ENCODE results near the gene MCRIP2.

MCRIP2 gene

DNA sequence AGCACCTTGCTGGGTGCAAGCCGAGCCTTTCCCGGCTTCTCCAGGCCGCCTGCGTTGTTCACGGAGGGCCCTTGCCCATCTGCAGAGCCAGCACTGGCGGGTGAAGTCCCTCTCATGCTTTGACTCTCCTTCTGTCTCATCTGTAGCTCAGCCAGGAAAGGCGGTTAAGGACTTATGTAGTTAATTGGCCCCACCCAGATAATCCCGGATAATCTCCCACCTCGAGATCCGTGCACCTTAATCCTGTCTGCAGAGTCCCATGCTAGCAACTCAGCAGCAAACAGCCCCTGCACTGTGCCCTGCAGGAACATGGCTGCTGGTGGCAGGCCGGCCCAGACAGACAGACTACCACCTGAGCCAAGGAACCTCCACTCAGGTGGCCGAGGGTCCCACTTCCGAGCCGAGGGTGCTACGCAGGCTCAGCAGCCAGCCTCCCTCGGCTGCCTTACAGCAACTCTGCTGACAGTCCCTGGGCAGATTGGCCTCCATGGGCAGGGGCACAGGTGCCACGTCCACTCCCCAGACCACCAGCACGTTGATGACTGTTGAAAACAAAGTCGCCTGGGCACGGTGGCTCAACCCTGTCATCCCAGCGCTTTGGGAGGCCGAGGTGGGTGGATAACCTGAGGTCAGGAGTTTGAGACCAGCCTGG, 34.8 kb upstream of the MCRIP2 start:
- Histone ChIP-seq H2AFZ (ENCODE audit: low read length) (no peak overlapping the region), H3K9me2 (ENCODE audit: low read depth, low read length) (no peaks in the 10 kb centered on the region), H3K4me3 (ENCODE audit: low read depth, low read length, poor library complexity, severe bottlenecking) (no peak overlapping the region), H3K4me1 (ENCODE audit: insufficient read depth, low read length, severe bottlenecking) (no peaks in the 10 kb centered on the region), H3K9me3 (ENCODE audit: low read length) (peaks cover 4% of the 10 kb centered on the region; the same call in 1 of the 2 replicates), H3F3A (ENCODE audit: insufficient read depth, low read length) (no peaks in the 10 kb centered on the region), H3K36me3 (ENCODE audit: insufficient read depth, low read length) (peaks cover 5% of the 10 kb centered on the region; the same call in 1 of the 2 replicates), H3K4me2 (ENCODE audit: low read length) (no peak overlapping the region), H3K27ac (ENCODE audit: low read depth, low read length, poor library complexity, severe bottlenecking) (no peak overlapping the region), H3K27me3 (ENCODE audit: insufficient read depth, low read length) (no peaks in the 10 kb centered on the region; the same call in 1 of the 2 replicates), H3K9ac (ENCODE audit: low read length) (no peak overlapping the region), H4K20me1 (ENCODE audit: insufficient read depth, low read length) (no peaks in the 10 kb centered on the region), H3K79me2 (ENCODE audit: insufficient read depth, low read length) (no peaks in the 10 kb centered on the region)
- TF ChIP-seq, protein P1, sequence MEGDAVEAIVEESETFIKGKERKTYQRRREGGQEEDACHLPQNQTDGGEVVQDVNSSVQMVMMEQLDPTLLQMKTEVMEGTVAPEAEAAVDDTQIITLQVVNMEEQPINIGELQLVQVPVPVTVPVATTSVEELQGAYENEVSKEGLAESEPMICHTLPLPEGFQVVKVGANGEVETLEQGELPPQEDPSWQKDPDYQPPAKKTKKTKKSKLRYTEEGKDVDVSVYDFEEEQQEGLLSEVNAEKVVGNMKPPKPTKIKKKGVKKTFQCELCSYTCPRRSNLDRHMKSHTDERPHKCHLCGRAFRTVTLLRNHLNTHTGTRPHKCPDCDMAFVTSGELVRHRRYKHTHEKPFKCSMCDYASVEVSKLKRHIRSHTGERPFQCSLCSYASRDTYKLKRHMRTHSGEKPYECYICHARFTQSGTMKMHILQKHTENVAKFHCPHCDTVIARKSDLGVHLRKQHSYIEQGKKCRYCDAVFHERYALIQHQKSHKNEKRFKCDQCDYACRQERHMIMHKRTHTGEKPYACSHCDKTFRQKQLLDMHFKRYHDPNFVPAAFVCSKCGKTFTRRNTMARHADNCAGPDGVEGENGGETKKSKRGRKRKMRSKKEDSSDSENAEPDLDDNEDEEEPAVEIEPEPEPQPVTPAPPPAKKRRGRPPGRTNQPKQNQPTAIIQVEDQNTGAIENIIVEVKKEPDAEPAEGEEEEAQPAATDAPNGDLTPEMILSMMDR (IDR thresholded peaks at IDR 0.05; ENCODE audit: low read length), result no peak
- TF ChIP-seq EZH2 (IDR thresholded peaks at IDR 0.05; ENCODE audit: borderline replicate concordance, low read length), result no peak

DNA sequence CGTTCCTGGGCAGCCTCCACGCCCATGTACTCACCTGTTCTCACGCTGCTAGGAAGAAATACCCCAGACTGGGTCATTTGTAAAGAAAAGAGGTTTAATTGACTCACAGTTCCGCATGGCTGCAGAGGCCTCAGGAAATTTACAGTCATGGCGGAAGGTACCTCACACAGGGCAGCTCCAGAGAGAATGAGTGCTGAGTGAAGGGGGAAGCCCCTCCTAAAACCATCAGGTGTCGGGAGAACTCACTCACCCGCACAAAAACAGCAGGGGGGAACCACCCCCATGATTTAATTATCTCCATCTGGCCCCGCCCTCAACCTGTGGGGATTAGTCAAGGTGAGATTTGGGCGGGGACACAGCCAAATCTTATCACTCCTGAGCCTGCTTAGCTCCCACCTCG, 33.6 kb upstream of the MCRIP2 start:
- Histone ChIP-seq H3K79me2 (ENCODE audit: insufficient read depth, low read length) (no peaks in the 10 kb centered on the region), H3K4me3 (ENCODE audit: low read depth, low read length, poor library complexity, severe bottlenecking) (no peak overlapping the region), H3K9me3 (ENCODE audit: low read length) (peaks cover 4% of the 10 kb centered on the region; the same call in 1 of the 2 replicates), H3F3A (ENCODE audit: insufficient read depth, low read length) (no peaks in the 10 kb centered on the region), H3K4me2 (ENCODE audit: low read length) (no peak overlapping the region), H3K36me3 (ENCODE audit: insufficient read depth, low read length) (peaks cover 5% of the 10 kb centered on the region; the same call in 1 of the 2 replicates), H3K9ac (ENCODE audit: low read length) (no peak overlapping the region), H2AFZ (ENCODE audit: low read length) (no peak overlapping the region), H3K9me2 (ENCODE audit: low read depth, low read length) (no peaks in the 10 kb centered on the region), H3K27ac (ENCODE audit: low read depth, low read length, poor library complexity, severe bottlenecking) (no peak overlapping the region), H4K20me1 (ENCODE audit: insufficient read depth, low read length) (no peaks in the 10 kb centered on the region), H3K27me3 (ENCODE audit: insufficient read depth, low read length) (no peaks in the 10 kb centered on the region; the same call in 1 of the 2 replicates), H3K4me1 (ENCODE audit: insufficient read depth, low read length, severe bottlenecking) (no peaks in the 10 kb centered on the region)
- no peak for TF ChIP-seq EZH2 (IDR thresholded peaks at IDR 0.05; ENCODE audit: borderline replicate concordance, low read length)
- TF ChIP-seq, protein P1 (IDR thresholded peaks at IDR 0.05; ENCODE audit: low read length), result no peak

DNA sequence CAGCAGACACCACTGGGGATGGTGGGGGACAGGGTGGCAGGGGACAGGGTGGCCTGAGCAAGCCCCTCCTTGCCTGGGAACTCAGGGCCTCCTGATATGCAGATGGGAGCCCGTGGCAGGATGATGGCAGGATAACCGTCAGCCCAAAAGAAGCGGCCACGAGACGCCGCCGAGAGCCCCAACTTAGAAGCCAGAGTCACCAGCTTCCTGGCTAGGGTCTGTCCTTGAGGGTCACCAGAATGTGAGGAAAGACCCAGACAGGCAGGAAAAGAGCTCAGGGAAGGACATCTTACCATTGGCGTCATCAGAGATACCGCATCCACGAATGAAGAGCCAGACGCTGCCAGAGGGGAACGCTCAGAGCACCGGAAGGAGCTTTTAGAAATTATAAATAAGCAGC, 32.3 kb upstream of the MCRIP2 start:
- Histone ChIP-seq H3K79me2 (ENCODE audit: insufficient read depth, low read length) (no peaks in the 10 kb centered on the region), H3K9ac (ENCODE audit: low read length) (no peak overlapping the region), H3K4me3 (ENCODE audit: low read depth, low read length, poor library complexity, severe bottlenecking) (no peak overlapping the region), H4K20me1 (ENCODE audit: insufficient read depth, low read length) (no peaks in the 10 kb centered on the region), H2AFZ (ENCODE audit: low read length) (no peak overlapping the region), H3K27me3 (ENCODE audit: insufficient read depth, low read length) (no peaks in the 10 kb centered on the region; the same call in 1 of the 2 replicates), H3K27ac (ENCODE audit: low read depth, low read length, poor library complexity, severe bottlenecking) (no peak overlapping the region), H3K9me2 (ENCODE audit: low read depth, low read length) (no peaks in the 10 kb centered on the region), H3K9me3 (ENCODE audit: low read length) (peaks cover 4% of the 10 kb centered on the region; the same call in 1 of the 2 replicates), H3K4me1 (ENCODE audit: insufficient read depth, low read length, severe bottlenecking) (no peaks in the 10 kb centered on the region), H3F3A (ENCODE audit: insufficient read depth, low read length) (no peaks in the 10 kb centered on the region), H3K36me3 (ENCODE audit: insufficient read depth, low read length) (peaks cover 5% of the 10 kb centered on the region; the same call in 1 of the 2 replicates), H3K4me2 (ENCODE audit: low read length) (no peak overlapping the region)
- TF ChIP-seq EZH2 (IDR thresholded peaks at IDR 0.05; ENCODE audit: borderline replicate concordance, low read length), result no peak
- TF ChIP-seq, protein P1 (IDR thresholded peaks at IDR 0.05; ENCODE audit: low read length), result no peak
